Spleen (tissue), 7 donors: ENCODE results near the gene HDAC7.

Source experiments
- CTCF ChIP-seq, 11 experiments: fragments of 200-600 bp in 7 of 11; fragments of 450-650 bp in 4 of 11; sonication (generic) in 4 of 11; IDR thresholded peaks in 8 of 11; conservative IDR thresholded peaks in 3 of 11; 1 replicate in 7 of 11; 2 replicates in 4 of 11; pipeline versions ENCODE4 v1.4.0 to v1.8.0; 2016 to 2021; ENCODE audit warnings: antibody characterized with exemption in 11 of 11, inconsistent platforms in 4 of 11, mild to moderate bottlenecking in 1 of 11
- POLR2A ChIP-seq, 3 donors: fragments of 450-650 bp; IDR thresholded peaks; one replicate each; pipeline ENCODE4 v1.5.1; 2017; ENCODE audit warnings: antibody characterized with exemption in 3 of 3, mild to moderate bottlenecking in 1 of 3
- POLR2AphosphoS5 ChIP-seq, 3 donors: sonication (generic); formaldehyde crosslinking; IDR thresholded peaks; one replicate each; pipeline ENCODE4 v1.5.1; 2017; ENCODE audit warnings: antibody characterized with exemption in 3 of 3
- donor health status: DM: no; HTN: no; CAD: no; lungs with moderate emphysema.
- donor health status: DM: no; HTN: no; CAD: no.
- donor health status: DM: no; HTN: no; CAD: no.

- TF ChIP-seq CTCF (IDR thresholded peaks at IDR 0.05 in 8 of 11, conservative IDR thresholded peaks at IDR 0.05 in 3 of 11): no peak
- no peak for TF ChIP-seq POLR2A (IDR thresholded peaks at IDR 0.05)
- peak; percentile 50 to 66 (median 65) for TF ChIP-seq POLR2AphosphoS5 (IDR thresholded peaks at IDR 0.05)
These were observed 44.4 kb downstream of the HDAC7 start for GRCh38 chr12:47775100-47775911.
